A549 (cell line): ENCODE data around the gene MCAT.

Source experiments
- CBX2 ChIP-seq: fragments of 200-600 bp; sonication (generic); IDR thresholded peaks from 2 replicates; pipeline ENCODE4 v1.6.1; 2016; ENCODE audit warnings: low read depth, mild to moderate bottlenecking, borderline replicate concordance
- CTCF ChIP-seq: fragments of >200 bp; sonication (Bioruptor Twin); formaldehyde crosslinking; IDR thresholded peaks from 3 replicates; pipeline ENCODE4 v1.5.1; 2016
- HOXA7 ChIP-seq: fragments of 250-450 bp; sonication (Bioruptor Pico); IDR thresholded peaks from 2 replicates; pipeline ENCODE4 v1.5.0; 2020; ENCODE audit warnings: mild to moderate bottlenecking, moderate library complexity
- MYC ChIP-seq: IDR thresholded peaks from 2 replicates; pipeline ENCODE4 v1.6.1; 2012; ENCODE audit warnings: mild to moderate bottlenecking, inconsistent platforms, low read length, improper control_type of control experiment, borderline replicate concordance
- NR3C1 ChIP-seq: fragments of >200 bp; sonication (Bioruptor Twin); formaldehyde crosslinking; IDR thresholded peaks from 3 replicates; pipeline ENCODE4 v1.6.1; 2017
- PBX3 ChIP-seq: IDR thresholded peaks from 2 replicates; pipeline ENCODE4 v1.6.1; 2012
- POLR2A ChIP-seq: IDR thresholded peaks from 2 replicates; pipeline ENCODE4 v1.6.1; 2012; ENCODE audit warnings: mild to moderate bottlenecking, low read length
- POLR2AphosphoS2 ChIP-seq: conservative IDR thresholded peaks from 2 replicates; pipeline ENCODE4 v1.6.1; 2012; ENCODE audit warnings: low read length, improper control_type of control experiment, inconsistent platforms
- RNF2 ChIP-seq: fragments of 200-600 bp; sonication (generic); IDR thresholded peaks from 2 replicates; pipeline ENCODE4 v1.6.1; 2016; ENCODE audit warnings: low read depth, mild to moderate bottlenecking, antibody characterized with exemption, moderate library complexity, borderline replicate concordance

- no peak for TF ChIP-seq HOXA7 (CRISPR knock-in tag)
- no peak for TF ChIP-seq CTCF
- TF ChIP-seq NR3C1 = no peak
- no peak for TF ChIP-seq MYC
- TF ChIP-seq POLR2A = no peak
- no peak for TF ChIP-seq PBX3
- no peak for TF ChIP-seq POLR2AphosphoS2
- no peak for TF ChIP-seq CBX2
- no peak for TF ChIP-seq RNF2
These were observed 32.7 kb downstream of the MCAT start, which contains the start of gene BIK for GRCh38 chr22:43110444-43110926.
